ENCODE measurements around the gene MNAT1.

DNA sequence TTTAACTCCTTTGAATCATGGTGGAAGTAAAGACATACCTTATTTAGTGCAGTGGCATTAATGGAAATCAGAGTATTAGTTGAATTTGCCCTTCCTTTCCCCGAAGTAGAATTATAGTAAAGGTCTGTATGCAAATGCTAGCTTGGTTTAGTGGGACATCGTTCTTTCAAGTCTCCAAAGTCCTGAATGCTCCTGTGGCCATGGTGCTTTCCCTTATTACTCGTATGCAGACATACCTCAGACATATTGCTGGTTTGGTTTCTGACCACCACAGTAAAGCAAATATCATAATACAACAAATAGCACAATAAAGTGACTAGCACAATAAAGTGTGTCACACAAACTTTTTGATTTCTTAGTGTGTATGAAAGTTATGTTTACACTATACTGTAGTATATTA is 52.3 kb downstream of the MNAT1 start:
- TF ChIP-seq POLR2AphosphoS5 (IDR thresholded peaks at IDR 0.05; ENCODE audit: low read depth, low read length) (no peak), POLR2A (IDR thresholded peaks at IDR 0.05; ENCODE audit: low read depth, low read length) (no peak), TAF1 (IDR thresholded peaks at IDR 0.05; ENCODE audit: low read depth, low read length) (no peak), SPI1 (IDR thresholded peaks at IDR 0.05; ENCODE audit: low read depth, low read length) (no peak), PAX5 (IDR thresholded peaks at IDR 0.05; ENCODE audit: insufficient read depth, low read length, severe bottlenecking) (no peak)

All from GM12891 (cell line).